Esophagus muscularis mucosa (tissue), 4 donors: Measurements from ENCODE around the gene TFAP2E. TPM values are rescaled to one million over a fixed set of nuclear protein-coding genes. Genes with fewer than 3 reads are reported as not detected.

Experiments
- DNase-seq: peaks from one replicate; pipeline ENCODE4 v3.0.0-alpha.2; 2017; ENCODE audit errors: extremely low spot score
- H3K27ac ChIP-seq, 4 donors: fragments of 200-600 bp; sonication (generic); replicated peaks in 1 of 4; 1 replicate in 3 of 4; 2 replicates in 1 of 4; pipeline ENCODE4 v1.5.1; 2016 to 2019; ENCODE audit warnings: mild to moderate bottlenecking in 1 of 4
- H3K27me3 ChIP-seq, 4 donors: fragments of 200-600 bp; sonication (generic); one replicate each; pipeline versions ENCODE4 v1.5.1 to v1.6.0; 2016 to 2019
- H3K36me3 ChIP-seq, 4 donors: fragments of 200-600 bp; sonication (generic); one replicate each; pipeline ENCODE4 v1.5.1; 2016 to 2019
- H3K4me1 ChIP-seq, 4 donors: fragments of 200-600 bp; sonication (generic); one replicate each; pipeline ENCODE4 v1.5.1; 2016 to 2019
- H3K4me3 ChIP-seq, 4 donors: fragments of 200-600 bp; sonication (generic); 1 replicate in 2 of 4; 2 replicates in 2 of 4; pipeline ENCODE4 v1.5.1; 2016 to 2019; ENCODE audit warnings: mild to moderate bottlenecking in 4 of 4, moderate library complexity in 1 of 4
- H3K9me3 ChIP-seq, 4 donors: fragments of 200-600 bp; sonication (generic); 1 replicate in 3 of 4; 2 replicates in 1 of 4; pipeline ENCODE4 v1.5.1; 2016 to 2019
- CTCF ChIP-seq, 3 experiments: fragments of 200-600 bp in 2 of 3; fragments of 450-650 bp in 1 of 3; sonication (generic) in 2 of 3; IDR thresholded peaks; one replicate each; pipeline ENCODE4 v1.5.1; 2017 to 2019; ENCODE audit warnings: antibody characterized with exemption in 3 of 3, mild to moderate bottlenecking in 2 of 3, moderate library complexity in 1 of 3
- EP300 ChIP-seq: sonication (generic); formaldehyde crosslinking; IDR thresholded peaks from one replicate; pipeline ENCODE4 v1.6.1; 2017; ENCODE audit warnings: antibody characterized with exemption
- POLR2A ChIP-seq: fragments of 450-650 bp; IDR thresholded peaks from one replicate; pipeline ENCODE4 v1.6.1; 2017; ENCODE audit warnings: antibody characterized with exemption, moderate library complexity, mild to moderate bottlenecking, low read depth
- POLR2AphosphoS5 ChIP-seq, 2 donors: sonication (generic); formaldehyde crosslinking; IDR thresholded peaks; one replicate each; pipeline ENCODE4 v1.6.1; 2017; ENCODE audit warnings: antibody characterized with exemption in 2 of 2
- WGBS: methylation state at CpG from one replicate; pipeline ENCODE4 v1.1.5; 2018; 5-methylcytosine and 5-hydroxymethylcytosine counted together
- intact Hi-C: fragments of 100-400 bp; cut with DNase I; formaldehyde crosslinking; loops from one replicate; pipeline ENCODE4 v1.15.1; 2023
- total RNA-seq, 4 donors: library from RNA; depleted of rRNA; stranded (reverse); fragments of >200 nt; gene quantifications; one replicate each; pipeline versions ENCODE4 v1.1.0 to v1.2.1, GENCODE V29; 2016

TFAP2E gene
- total RNA-seq, 4 donors from 2014 or later: 0.33 to 0.71 (median 0.63) TPM; not detected in 1

- intact Hi-C loops: loop anchor here (5.0 kb wide), 1 partner anchor 366 kb away; the partner anchor contains the start of gene SFPQ
- Histone ChIP-seq H3K4me1 (peaks cover 58 to 79% (median 72%) of the 10 kb centered on the region in 4 donors), H3K9me3 (no peaks in the 10 kb centered on the region), H3K36me3 (peaks cover 0 to 28% (median 22%) of the 10 kb centered on the region in 4 donors), H3K4me3 (peak overlapping the region; percentile 94 to 98 (median 96)), H3K27ac (peak overlapping the region; percentile 98 to 99 (median 98)), H3K27me3 (peaks cover 0 to 5% (median 0%) of the 10 kb centered on the region in 4 donors)
- DNase-seq: no peak
- WGBS: 21% methylated on average over 25 of the region's 26 CpGs
- TF ChIP-seq EP300 (no peak), POLR2AphosphoS5 (IDR thresholded peaks at IDR 0.05) (no peak), CTCF (IDR thresholded peaks at IDR 0.05) (no peak), POLR2A (no peak)
Measured at GRCh38 chr1:35558374-35559316, 14.5 kb upstream of the TFAP2E start.

DNA sequence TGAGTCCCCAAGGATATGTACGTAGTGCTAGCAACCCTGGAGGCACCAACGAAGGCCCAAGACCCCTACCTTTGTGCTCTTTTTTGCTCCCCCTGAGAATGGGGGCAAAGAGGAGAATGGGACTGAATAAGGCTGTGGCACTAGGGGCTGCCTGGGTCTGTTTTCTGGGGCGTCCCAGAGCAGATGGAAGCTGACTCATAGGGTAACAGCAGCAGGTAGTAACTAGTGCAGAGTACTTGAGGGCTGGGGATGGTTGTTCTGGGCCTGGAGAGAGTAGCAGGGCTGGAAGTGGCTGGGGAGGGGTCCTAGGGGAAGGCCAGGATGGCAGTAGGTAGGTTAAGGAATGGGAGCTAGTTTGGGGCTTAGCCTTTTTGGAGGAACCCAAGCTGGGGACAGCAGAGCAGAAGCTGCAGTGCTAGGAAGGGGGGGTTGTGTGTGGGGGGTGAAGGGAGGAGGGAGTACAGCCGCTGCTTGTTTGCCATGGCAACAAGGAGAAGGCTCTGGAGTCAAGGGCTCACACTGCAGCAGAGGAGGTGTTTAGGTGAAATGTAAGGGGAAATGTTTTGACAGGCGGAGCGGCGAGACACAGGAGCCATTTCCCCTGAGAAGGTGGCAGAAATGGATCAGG is 13.7 kb upstream of the TFAP2E start:
- H3K27ac ChIP-seq: peak overlapping the region; percentile 98 to 99 (median 98)
- 71% methylated on average over 7 of the region's 7 CpGs for WGBS
- H3K27me3 ChIP-seq: peaks cover 0 to 5% (median 0%) of the 10 kb centered on the region in 4 donors
- intact Hi-C loops: loop anchor here (5.0 kb wide), 1 partner anchor 367 kb away; the partner anchor contains the start of gene SFPQ
- TF ChIP-seq CTCF (IDR thresholded peaks at IDR 0.05) (no peak), EP300 (no peak), POLR2AphosphoS5 (IDR thresholded peaks at IDR 0.05) (no peak), POLR2A (no peak)
- H3K4me3 ChIP-seq: no peak overlapping the region
- no peak for DNase-seq
- H3K36me3 ChIP-seq: peaks cover 0 to 30% (median 26%) of the 10 kb centered on the region in 4 donors
- H3K9me3 ChIP-seq: no peaks in the 10 kb centered on the region
- H3K4me1 ChIP-seq: peaks cover 52 to 71% (median 64%) of the 10 kb centered on the region in 4 donors

DNA sequence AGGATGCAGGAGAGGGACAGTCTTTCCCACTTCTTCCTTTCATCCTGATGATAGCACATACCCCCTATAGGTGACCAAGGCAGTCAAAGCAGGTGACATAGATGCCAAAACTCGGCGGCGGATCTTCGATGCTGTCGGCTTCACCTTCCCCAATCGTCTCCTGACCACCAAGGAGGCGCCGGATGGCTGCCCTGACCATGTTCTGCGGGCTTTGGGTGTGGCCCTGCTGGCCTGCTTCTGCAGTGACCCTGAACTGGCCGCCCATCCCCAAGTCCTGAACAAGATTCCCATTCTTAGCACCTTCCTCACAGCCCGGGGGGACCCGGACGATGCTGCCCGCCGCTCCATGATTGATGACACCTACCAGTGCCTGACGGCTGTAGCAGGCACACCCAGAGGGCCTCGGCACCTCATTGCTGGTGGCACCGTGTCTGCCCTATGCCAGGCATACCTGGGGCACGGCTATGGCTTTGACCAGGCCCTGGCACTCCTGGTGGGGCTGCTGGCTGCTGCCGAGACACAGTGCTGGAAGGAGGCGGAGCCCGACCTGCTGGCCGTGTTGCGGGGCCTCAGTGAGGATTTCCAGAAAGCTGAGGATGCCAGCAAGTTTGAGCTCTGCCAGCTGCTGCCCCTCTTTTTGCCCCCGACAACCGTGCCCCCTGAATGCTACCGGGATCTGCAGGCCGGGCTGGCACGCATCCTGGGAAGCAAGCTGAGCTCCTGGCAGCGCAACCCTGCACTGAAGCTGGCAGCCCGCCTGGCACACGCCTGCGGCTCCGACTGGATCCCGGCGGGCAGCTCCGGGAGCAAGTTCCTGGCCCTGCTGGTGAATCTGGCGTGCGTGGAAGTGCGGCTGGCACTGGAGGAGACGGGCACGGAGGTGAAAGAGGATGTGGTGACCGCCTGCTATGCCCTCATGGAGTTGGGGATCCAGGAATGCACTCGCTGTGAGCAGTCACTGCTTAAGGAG is 12.6 kb upstream of the TFAP2E start:
- no peak for DNase-seq

More for the DNA sequence above, 12.6 kb upstream of the TFAP2E start:
- H3K4me1 ChIP-seq: peaks cover 41 to 60% (median 53%) of the 10 kb centered on the region in 4 donors
- peak overlapping the region; percentile 16 to 99 (median 98) for H3K27ac ChIP-seq
- intact Hi-C loops: loop anchor here (5.0 kb wide), 1 partner anchor 82 kb away; the partner anchor contains the start of gene PSMB2
- H3K4me3 ChIP-seq: peak overlapping the region in 2 of 4 donors; percentile 6 to 27
- peaks cover 0 to 39% (median 33%) of the 10 kb centered on the region in 4 donors for H3K36me3 ChIP-seq
- peaks cover 0 to 5% (median 0%) of the 10 kb centered on the region in 4 donors for H3K27me3 ChIP-seq
- no peaks in the 10 kb centered on the region for H3K9me3 ChIP-seq
- peak in 1 of 2 donors; percentile 38 for TF ChIP-seq POLR2AphosphoS5 (IDR thresholded peaks at IDR 0.05)
- no peak for TF ChIP-seq POLR2A
- no peak for TF ChIP-seq EP300
- TF ChIP-seq CTCF (IDR thresholded peaks at IDR 0.05): no peak
- 74% methylated on average over 39 of the region's 44 CpGs for WGBS
